Right lobe of liver (tissue), 4 donors: ENCODE data around the gene GIN1.
"Not testable (repeated sequence)": the region's sequence is repeated elsewhere in the genome, so short reads cannot be mapped to it uniquely, and the experiment has no call there.

ENCODE experiments used
- POLR2A ChIP-seq: fragments of 450-650 bp; IDR thresholded peaks from one replicate; pipeline ENCODE4 v1.6.1; 2017; ENCODE audit warnings: antibody characterized with exemption, mild to moderate bottlenecking
- TF ChIP-seq, protein P1 (sequence below), 4 donors: fragments of 200-600 bp in 3 of 4; fragments of 450-650 bp in 1 of 4; IDR thresholded peaks; one replicate each; pipeline versions ENCODE4 v1.5.1 to v1.8.0; 2016 to 2022; ENCODE audit warnings: antibody characterized with exemption in 4 of 4, mild to moderate bottlenecking in 2 of 4
- donor health status: DM: no; HTN: no; CAD: no.
- donor health status: DM: no; HTN: no; CAD: no.
- donor health status: DM: no; HTN: yes; CAD: no.

DNA sequence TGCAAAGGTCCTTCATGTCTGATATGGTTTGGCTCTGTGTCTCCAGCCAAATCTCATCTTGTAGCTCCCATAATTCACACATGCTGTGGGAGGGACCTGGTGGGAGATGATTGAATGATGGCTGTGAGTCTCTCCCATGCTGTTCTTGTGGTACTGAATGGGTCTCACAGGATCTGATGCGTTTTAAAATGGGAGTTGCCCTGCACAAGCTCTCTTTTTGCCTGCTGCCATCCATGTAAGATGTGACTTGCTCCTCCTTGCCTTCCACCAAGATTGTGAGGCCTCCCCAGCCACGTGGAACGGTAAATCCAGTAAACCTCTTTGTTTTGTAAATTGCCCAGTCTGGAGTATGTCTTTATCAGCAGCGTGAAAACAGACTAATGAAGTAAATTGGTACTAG, 46.4 kb downstream of the GIN1 start:
- TF ChIP-seq, protein P1, sequence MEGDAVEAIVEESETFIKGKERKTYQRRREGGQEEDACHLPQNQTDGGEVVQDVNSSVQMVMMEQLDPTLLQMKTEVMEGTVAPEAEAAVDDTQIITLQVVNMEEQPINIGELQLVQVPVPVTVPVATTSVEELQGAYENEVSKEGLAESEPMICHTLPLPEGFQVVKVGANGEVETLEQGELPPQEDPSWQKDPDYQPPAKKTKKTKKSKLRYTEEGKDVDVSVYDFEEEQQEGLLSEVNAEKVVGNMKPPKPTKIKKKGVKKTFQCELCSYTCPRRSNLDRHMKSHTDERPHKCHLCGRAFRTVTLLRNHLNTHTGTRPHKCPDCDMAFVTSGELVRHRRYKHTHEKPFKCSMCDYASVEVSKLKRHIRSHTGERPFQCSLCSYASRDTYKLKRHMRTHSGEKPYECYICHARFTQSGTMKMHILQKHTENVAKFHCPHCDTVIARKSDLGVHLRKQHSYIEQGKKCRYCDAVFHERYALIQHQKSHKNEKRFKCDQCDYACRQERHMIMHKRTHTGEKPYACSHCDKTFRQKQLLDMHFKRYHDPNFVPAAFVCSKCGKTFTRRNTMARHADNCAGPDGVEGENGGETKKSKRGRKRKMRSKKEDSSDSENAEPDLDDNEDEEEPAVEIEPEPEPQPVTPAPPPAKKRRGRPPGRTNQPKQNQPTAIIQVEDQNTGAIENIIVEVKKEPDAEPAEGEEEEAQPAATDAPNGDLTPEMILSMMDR (IDR thresholded peaks at IDR 0.05) = not testable (repeated sequence)
- not testable (repeated sequence) for TF ChIP-seq POLR2A
